HG03521 (cell line): ENCODE measurements around the gene ADGRA1.

Experiments used
- ATAC-seq: cut with Tn5 transposase; IDR thresholded peaks from one replicate; pipeline ENCODE4 v1.9.1; 2021; ENCODE audit warnings: mild to moderate bottlenecking, moderate library complexity; ENCODE audit not compliant: unreplicated experiment

Gene ADGRA1

GRCh38 chr10:133093291-133093690 lies 5.6 kb downstream of the ADGRA1 start:
- ATAC-seq = no peak

- no peak for ATAC-seq
Observed at GRCh38 chr10:133094286-133094685, 6.6 kb downstream of the ADGRA1 start.

GRCh38 chr10:133094866-133095265 lies 7.1 kb downstream of the ADGRA1 start:
- ATAC-seq = no peak

- ATAC-seq = no peak
Observed at GRCh38 chr10:133095586-133095985, 7.9 kb downstream of the ADGRA1 start.

GRCh38 chr10:133096616-133097269 lies 9.0 kb downstream of the ADGRA1 start:
- ATAC-seq = no peak

GRCh38 chr10:133097418-133097817 lies 9.7 kb downstream of the ADGRA1 start:
- ATAC-seq = no peak

- no peak for ATAC-seq
Observed at GRCh38 chr10:133097961-133098360, 10.2 kb downstream of the ADGRA1 start.

- ATAC-seq = no peak
Observed at GRCh38 chr10:133098426-133099124, 10.9 kb downstream of the ADGRA1 start.

- no peak for ATAC-seq
Observed at GRCh38 chr10:133099571-133099970, 11.8 kb downstream of the ADGRA1 start.

GRCh38 chr10:133100186-133100585 lies 12.5 kb downstream of the ADGRA1 start:
- ATAC-seq = no peak

- ATAC-seq = no peak
Observed at GRCh38 chr10:133100706-133101415, 13.1 kb downstream of the ADGRA1 start.

- no peak for ATAC-seq
Observed at GRCh38 chr10:133101416-133101810, 13.7 kb downstream of the ADGRA1 start.

GRCh38 chr10:133102415-133103095 lies 14.8 kb downstream of the ADGRA1 start:
- no peak for ATAC-seq

GRCh38 chr10:133103311-133103910 lies 15.7 kb downstream of the ADGRA1 start:
- ATAC-seq = no peak

- ATAC-seq = no peak
Observed at GRCh38 chr10:133104068-133104962, 16.6 kb downstream of the ADGRA1 start.

GRCh38 chr10:133104963-133105640 lies 17.4 kb downstream of the ADGRA1 start:
- ATAC-seq = no peak

GRCh38 chr10:133105686-133106390 lies 18.1 kb downstream of the ADGRA1 start:
- ATAC-seq = no peak

- no peak for ATAC-seq
Observed at GRCh38 chr10:133106516-133106915, 18.8 kb downstream of the ADGRA1 start.

GRCh38 chr10:133107442-133107841 lies 19.7 kb downstream of the ADGRA1 start:
- ATAC-seq = no peak
